GM19328 (cell line): ENCODE results near the gene ZZZ3.
A peak's percentile ranks its signal among the peaks of the same experiment; 100 is the strongest.
"Not testable (repeated sequence)": the region's sequence is repeated elsewhere in the genome, so short reads cannot be mapped to it uniquely, and the experiment has no call there.

Experiments used
- ATAC-seq: cut with Tn5 transposase; IDR thresholded peaks from one replicate; pipeline ENCODE4 v1.9.1; 2021; ENCODE audit warnings: mild to moderate bottlenecking, moderate library complexity; ENCODE audit not compliant: unreplicated experiment

Gene ZZZ3

GRCh38 chr1:77682460-77683159 is at the start of gene ZZZ3:
Gene ZZZ3, minus strand, starts transcription at chr1:77682658. Its CDS starts 49,304 bp downstream, at chr1:77633354.
- peak; percentile 57 for ATAC-seq

DNA sequence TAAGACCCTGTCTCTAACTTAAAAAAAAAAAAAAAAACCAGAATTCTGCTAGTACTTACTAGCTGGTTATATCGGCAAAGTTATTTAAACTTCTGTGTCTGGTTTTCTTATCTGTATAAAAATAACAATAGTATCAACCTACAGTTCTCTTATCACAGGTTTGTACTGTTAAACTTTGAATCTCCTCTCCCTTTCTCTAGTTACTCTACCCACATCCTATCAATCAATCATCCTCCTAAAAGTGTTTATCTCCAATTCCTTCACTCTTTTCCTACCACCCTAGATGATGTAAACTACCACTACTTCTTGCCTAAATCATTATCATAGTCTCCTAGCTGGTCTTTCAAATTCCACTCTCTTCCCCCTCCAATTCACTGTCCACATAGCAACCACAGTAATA is 49.6 kb upstream of the ZZZ3 start:
- no peak for ATAC-seq

DNA sequence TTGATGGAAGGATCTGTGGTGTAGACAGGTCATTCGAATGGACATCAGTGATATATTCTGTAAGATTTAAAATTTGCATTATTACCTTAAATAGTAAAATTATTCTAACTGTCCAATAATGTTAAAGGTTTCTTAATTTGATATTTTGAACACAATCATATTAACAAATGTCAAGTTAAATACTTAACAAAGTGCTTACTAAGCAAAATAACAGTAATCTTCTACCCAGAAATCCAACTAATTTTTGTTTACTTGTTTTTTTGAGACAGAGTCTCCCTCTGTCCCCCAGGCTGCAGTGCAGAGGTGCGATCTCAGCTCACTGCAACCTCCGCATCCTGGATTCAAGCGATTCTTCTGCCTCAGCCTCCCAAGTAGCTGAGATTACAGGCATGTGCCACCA is 43.2 kb upstream of the ZZZ3 start:
- no peak for ATAC-seq

DNA sequence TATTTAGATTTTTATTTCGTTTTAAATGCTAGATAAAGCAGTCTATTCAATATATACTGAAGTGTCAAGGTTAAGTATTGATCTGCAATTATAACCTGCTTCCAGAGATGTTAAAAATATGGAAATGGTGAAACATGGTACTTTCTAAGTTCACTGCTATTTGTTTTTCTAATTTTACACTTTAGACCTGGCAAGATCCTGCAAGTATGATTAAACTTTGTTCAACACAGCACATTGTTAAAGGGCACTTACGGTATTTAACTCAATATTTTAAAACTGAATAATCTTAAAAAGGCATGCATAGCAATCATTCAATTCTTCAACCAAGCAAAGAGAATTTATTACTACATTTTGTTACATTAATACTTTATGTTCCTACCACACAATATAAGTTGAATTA is 35.7 kb upstream of the ZZZ3 start:
- no peak for ATAC-seq

GRCh38 chr1:77716065-77716464 is 33.6 kb upstream of the ZZZ3 start:
- no peak for ATAC-seq

- ATAC-seq, result no peak
Measured at GRCh38 chr1:77709727-77710126, 27.3 kb upstream of the ZZZ3 start.

GRCh38 chr1:77706321-77706720 is 23.9 kb upstream of the ZZZ3 start:
- ATAC-seq, result no peak

DNA sequence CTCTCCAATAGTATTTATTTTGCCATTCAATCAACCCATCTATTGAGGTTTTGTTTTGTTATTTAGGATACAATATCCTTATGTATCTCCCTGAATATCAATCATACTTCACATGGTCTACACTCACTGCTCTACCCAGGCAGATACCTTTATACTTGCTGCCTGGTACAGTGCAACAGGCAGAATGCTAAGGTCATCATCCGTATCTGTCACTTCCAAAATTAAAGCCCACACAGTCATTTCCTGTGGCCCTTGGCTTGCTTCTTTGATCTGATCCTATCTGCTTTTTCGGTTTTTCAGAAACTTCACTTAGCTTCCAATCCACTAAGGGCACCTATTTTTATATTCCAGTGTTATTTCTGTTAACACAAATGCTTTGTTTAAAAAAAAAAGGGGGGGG is 22.3 kb upstream of the ZZZ3 start:
- ATAC-seq, result no peak

- not testable (repeated sequence) for ATAC-seq
Measured at GRCh38 chr1:77699673-77700072, 17.2 kb upstream of the ZZZ3 start.

- ATAC-seq, result no peak
Measured at GRCh38 chr1:77697441-77697840, 15.0 kb upstream of the ZZZ3 start.

- no peak for ATAC-seq
Measured at GRCh38 chr1:77688939-77689338, 6.5 kb upstream of the ZZZ3 start.

DNA sequence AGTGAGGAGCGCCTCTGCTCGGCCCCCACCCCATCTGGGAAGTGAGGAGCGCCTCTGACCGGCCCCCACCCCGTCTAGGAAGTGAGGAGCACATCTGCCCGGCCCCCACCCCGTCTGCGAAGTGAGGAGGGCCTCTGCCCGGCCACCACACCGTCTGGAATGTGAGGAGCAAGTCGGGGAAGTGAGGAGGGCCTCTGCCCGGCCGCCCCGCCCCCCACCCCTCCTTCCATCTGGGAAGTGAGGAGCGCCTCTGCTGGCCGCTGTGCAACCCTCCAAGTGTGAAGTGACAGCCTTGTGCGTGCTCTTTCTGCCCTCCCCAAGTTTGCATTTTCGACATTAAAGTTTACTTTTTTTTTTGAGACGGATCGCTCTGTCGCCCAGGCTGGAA is 5.1 kb upstream of the ZZZ3 start:
- ATAC-seq, result no peak

- ATAC-seq, result no peak
Measured at GRCh38 chr1:77686796-77687518, 4.5 kb upstream of the ZZZ3 start.

GRCh38 chr1:77683160-77684148 is 996 bp upstream of the ZZZ3 start:
- peak; percentile 75 for ATAC-seq

GRCh38 chr1:77680173-77680572 is 2.3 kb downstream of the ZZZ3 start:
- no peak for ATAC-seq

- no peak for ATAC-seq
Measured at GRCh38 chr1:77678660-77679610, 3.5 kb downstream of the ZZZ3 start.

DNA sequence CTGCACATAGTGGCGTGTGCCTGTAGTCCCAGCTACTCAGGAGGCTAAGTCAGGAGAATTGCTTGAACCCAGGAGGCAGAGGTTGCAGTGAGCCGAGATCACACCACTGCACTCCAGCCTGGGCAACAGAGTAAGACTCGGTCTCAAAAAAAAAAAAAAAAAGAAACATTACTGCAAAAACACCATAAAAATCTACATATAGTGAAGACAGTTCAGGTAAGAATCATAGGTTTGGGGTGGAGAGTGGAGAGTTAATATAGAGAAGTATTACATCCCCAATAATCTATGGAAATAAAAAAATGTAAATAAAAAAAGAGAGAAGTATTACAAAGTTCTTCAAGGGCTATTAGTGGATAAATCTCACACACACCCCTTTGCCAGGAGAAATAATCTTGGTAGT is 7.7 kb downstream of the ZZZ3 start:
- ATAC-seq, result not testable (repeated sequence)

DNA sequence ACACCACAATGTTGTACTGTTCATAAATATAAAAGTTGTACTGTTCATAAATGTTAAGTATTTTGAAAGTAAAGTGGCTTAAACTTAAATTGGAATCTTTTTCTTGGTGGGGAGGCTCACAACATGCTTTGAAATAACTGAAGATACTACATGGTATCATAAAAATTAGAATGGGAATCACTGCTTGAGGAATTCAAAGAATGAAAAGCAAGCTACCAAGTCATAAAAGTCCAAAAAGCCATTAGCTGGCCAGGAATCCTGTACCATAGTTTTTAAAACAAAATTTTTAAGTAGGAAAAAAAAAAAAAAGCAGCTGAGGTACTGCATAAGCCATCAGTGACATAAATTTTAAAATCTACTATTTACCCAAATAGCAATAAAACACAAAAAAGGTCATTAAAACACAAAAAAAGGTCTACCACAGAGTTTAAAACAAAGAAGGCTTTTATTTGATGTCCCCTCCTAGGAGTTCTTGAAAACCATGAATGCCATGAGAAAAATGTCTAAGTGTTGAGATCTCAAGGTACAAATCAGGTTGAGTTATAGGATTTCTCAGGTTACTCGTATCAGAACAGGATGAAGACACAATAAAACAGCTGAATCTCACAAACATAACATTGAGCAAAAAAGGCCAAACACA is 8.6 kb downstream of the ZZZ3 start:
- ATAC-seq, result no peak

DNA sequence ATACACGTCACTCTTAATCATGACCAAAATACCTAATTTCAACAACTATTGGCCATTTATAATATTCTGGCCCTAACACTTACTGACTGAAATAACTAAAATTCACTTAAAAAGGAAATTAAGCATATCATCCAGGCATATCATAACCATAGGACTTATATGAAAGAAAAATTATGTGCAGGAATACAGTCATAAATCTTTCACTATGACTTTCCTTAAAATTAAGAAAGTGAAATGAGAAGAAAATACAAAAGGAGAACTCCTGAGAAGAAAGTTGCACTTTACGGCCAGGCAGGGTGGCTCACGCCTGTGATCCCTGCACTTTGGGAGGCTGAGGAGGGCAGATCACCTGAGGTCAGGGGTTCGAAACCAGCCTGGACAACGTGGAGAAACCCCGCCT is 9.4 kb downstream of the ZZZ3 start:
- ATAC-seq, result no peak

- no peak for ATAC-seq
Measured at GRCh38 chr1:77672374-77672773, 10.1 kb downstream of the ZZZ3 start.
